ENCODE measurements around the gene DTNA. TPM values are rescaled to one million over a fixed set of nuclear protein-coding genes. Genes with fewer than 3 reads are reported as not detected.
"Not testable (repeated sequence)": the region's sequence is repeated elsewhere in the genome, so short reads cannot be mapped to it uniquely, and the experiment has no call there.

The DTNA gene
- polyA plus RNA-seq, 3 donors: 10.7 to 21.1 (median 15.2) TPM

DNA sequence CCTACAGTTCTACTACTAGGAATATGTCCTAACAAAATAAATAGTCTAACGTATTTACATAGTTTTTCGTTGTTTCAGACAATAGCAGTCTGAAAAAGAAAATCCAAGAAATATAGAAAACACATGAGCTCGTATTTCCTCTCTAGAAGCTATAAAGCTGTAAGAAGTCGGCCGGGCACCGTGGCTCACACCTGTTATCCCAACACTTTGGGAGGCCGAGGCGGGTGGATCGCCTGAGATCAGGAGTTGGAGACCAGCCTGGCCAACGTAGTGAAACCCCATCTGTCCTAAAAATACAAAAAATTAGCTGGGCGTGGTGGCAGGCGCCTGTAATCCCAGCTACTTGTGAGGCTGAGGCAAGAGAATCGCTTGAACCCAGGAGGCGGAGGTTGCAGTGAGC is 6.0 kb downstream of the DTNA start:
- not testable (repeated sequence) for H3K27ac ChIP-seq (ENCODE audit: low read depth, low read length)
- WGBS, 3 donors: 93 to 97% (median 93%) methylated on average over 14 of the region's 14 CpGs

DNA sequence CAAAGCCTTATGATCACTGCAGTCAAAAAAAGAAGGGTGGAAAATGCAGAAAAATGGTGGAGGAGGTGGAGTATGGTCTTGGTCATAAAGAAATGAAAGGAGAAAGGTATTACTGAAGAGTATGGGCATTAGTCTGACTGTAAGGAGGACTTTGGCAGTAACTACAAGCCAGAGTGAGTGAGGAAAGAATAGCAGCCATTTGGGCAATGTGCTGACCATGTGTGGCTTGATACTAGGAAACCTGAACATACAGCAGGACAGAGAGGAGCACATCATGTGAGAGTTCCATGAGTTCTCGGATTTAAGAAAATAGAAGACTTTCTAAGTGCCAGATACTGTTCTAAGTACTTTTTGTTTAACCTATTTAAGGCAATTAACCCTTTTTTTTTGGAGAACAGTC is 8.5 kb downstream of the DTNA start:
- no peak overlapping the region for H3K27ac ChIP-seq (ENCODE audit: low read depth, low read length)
- 61 to 96% (median 83%) methylated on average over 1 of the region's 1 CpG for WGBS, 3 donors

DNA sequence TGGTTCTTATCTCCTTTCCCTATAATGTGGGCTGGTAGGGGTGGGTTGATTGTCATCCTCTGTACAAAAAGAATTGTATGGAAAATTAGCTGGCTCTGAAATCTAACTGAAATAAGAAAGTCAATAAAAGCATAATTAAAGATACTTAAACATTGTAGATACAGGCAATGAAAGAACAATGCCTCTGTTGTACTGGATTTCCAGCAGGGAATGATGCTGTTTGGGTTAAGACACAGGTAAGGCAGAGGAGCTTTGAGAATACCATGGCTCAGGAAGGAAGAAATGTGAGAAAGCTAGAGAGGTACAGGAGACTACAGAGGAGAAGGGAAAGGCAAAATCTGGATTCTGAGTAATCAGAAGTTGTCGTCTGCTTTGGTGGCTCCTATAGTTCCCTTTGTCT is 10.1 kb downstream of the DTNA start:
- WGBS, 3 donors: 89 to 92% (median 92%) methylated on average over 1 of the region's 1 CpG
- H3K27ac ChIP-seq (ENCODE audit: low read depth, low read length): no peak overlapping the region

DNA sequence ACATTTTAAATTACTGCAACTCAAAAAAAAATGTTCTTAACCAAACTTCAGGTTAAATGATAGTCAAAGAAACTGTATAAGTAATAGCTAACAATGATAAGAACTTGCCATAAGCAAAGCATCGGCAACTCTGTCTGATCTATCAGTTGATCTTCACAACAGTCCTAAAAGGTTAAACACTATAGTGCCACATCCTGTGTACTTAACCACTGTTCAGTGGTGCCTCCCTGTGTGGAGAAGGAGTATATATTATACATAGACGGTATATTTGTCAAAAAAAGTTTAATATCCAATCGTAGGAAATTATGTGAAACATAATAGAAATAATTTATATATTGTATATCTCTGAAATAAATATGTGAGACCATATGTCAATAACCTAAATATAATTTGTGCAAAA is 13.0 kb downstream of the DTNA start:
- no peak overlapping the region for H3K27ac ChIP-seq (ENCODE audit: low read depth, low read length)
- 69 to 76% (median 75%) methylated on average over 3 of the region's 3 CpGs for WGBS, 3 donors

DNA sequence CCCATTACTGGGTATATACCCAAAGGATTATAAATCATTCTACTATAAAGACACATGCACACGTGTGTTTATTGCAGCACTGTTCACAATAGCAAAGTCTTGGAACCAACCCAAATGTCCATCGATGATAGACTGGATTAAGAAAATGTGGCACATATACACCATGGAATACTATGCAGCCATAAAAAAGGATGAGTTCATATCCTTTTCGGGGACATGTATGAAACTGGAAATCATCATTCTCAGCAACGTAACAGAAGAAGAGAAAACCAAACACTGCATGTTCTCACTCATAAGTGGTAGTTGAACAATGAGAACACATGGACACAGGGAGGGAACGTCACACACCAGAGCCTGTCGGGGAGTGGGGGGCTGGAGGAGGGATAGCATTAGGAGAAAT is 15.6 kb downstream of the DTNA start:
- H3K27ac ChIP-seq (ENCODE audit: low read depth, low read length): not testable (repeated sequence)
- 92 to 97% (median 93%) methylated on average over 6 of the region's 6 CpGs for WGBS, 3 donors

DNA sequence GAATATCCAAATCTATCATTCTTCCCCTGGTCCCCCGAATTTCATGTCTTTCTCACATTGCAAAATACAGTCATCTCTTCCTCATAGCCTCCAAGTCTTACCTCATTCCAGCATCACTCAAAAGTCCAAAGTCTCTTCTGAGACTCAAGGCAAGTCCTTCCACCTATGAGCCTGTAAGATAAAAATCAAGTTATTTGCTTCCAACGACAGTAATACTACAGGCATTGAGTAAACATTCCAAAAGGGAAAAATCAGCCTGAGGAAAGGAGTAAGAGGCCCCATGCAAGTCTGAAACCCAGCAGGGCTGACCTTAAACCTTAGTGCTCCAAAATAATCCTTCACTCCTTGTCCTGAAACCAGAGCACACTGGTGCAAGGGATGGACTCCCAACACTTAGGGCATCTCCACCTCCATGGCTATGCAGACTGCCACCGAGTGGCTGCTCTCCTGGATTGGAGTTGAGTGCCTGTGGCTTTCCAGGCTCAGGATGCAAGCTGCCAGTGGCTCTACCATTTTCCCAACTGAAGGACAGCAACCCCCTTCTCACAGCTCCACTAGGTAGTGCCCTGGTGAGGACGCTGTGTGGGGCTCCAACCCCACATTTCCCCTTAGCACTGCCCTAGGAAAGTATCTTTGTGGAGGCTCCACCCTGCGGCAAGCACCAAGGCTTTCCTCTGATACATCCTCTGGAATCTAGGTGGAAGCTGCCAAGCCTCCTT is 16.3 kb downstream of the DTNA start:
- H3K27ac ChIP-seq (ENCODE audit: low read depth, low read length): no peak overlapping the region
- WGBS, 3 donors: 62 to 79% (median 79%) methylated on average over 5 of the region's 5 CpGs

DNA sequence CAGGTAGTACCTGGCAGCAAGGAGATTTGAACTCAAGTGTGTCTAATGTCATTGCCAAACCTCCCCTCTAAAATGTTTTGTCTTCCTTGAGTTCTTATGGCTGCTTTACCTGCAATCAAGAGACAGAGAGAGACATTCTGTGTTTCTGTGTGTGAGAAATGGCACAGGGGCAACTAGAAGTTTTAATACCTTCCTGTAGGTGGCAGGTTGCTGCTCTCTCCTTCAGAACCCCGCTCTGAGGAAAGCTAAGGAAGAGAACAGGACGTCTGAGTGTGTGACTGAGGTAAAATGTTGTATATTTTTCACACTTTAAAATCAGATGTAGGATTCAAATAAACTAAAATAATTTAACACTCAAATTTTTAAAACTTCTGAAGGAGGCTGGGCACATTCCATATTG is 19.2 kb downstream of the DTNA start:
- 40 to 44% (median 40%) methylated on average over 2 of the region's 2 CpGs for WGBS, 3 donors

DNA sequence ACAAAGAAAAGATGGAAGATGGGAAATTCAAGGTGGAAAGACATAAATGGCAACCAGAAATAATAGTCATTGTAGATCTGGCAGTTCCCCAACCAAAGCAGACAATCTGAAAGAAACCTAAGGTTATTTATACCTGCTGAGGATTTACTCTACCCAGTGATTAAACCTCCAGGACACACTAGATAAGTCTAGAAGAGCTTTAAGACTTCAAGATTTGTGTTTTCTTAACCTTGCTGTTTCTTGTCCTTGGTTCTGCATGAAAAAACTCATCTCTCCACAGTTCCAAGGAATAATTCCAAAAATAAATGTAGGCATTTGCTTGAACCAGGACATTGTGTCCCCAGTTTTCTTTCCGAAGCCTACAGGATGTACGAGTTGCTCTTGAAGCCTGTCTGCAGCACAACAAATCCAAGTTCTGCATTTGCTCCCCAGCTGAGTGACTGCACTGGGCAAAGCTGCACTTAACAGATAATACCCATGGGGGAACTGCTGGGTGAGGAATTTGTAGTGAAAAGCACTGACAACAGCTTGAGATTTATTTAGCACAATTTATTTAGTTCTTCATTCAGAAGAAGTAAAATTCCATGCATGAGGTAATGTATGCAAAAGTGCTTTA is 19.8 kb downstream of the DTNA start:
- no peak overlapping the region for H3K27ac ChIP-seq (ENCODE audit: low read depth, low read length)
- WGBS, 3 donors: 21 to 80% (median 23%) methylated on average over 2 of the region's 2 CpGs

More for the DNA sequence above, 19.2 kb downstream of the DTNA start:
- no peak overlapping the region for H3K27ac ChIP-seq (ENCODE audit: low read depth, low read length)

DNA sequence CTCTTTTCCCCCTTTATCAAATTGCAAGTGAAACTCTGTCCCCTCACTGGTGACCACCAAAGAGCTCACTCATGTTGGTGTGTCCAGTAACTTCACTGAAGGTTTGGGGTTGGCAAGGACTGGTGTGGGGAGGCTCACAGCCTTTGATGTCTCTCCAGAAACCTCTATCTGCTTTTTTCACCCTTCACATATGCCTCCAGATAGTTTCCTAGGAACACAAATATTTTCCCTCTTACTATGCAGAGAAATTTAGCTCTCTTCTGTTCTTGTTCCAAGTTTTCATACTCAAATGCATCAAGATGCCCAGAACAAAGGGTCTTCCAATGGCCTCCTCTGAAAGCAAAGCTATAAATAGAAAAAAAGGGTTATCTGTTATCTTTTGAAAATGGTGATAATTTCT is 20.7 kb downstream of the DTNA start:
- H3K27ac ChIP-seq (ENCODE audit: low read depth, low read length): no peak overlapping the region

DNA sequence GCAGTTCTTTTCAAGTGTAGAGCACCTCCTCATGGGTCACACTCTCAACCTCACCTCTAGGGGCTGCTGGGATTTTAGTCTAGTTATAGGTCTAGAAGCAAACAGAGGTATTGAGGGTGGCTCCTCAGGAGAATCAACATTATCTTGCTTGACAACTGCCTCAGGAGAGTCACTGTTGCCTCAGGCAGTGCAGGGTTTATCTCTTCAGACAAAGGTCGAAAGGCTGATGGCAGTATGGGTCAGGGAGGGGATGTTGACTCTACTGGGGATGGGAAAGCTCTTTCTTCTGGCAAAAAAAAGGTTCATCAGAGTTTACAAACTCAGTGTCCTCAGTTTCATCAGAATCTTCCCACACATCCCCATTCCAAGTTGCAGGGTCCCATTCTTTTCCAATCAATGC is 24.0 kb downstream of the DTNA start:
- WGBS, 3 donors: 50 to 77% (median 67%) methylated on average over 1 of the region's 1 CpG
- H3K27ac ChIP-seq (ENCODE audit: low read depth, low read length): no peak overlapping the region

DNA sequence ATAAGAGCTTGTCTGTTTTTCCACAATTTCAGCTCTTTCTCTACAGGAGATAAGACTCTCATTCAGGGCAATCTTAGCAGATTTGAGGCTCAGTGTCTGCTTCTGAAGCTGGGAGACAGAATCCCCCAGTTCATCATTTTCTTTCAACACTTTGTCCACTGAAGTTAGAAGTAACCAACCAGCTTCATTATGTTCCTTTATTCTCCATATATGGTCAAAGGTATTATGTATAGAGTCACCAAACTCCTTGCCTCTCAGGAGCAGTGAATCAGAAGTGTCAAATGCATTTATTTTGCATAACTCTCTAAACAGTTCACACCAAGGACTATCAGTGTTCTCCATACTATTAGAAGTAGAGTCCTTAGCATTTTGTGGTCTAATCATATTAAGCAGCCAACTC is 24.4 kb downstream of the DTNA start:
- not testable (repeated sequence) for H3K27ac ChIP-seq (ENCODE audit: low read depth, low read length)

DNA sequence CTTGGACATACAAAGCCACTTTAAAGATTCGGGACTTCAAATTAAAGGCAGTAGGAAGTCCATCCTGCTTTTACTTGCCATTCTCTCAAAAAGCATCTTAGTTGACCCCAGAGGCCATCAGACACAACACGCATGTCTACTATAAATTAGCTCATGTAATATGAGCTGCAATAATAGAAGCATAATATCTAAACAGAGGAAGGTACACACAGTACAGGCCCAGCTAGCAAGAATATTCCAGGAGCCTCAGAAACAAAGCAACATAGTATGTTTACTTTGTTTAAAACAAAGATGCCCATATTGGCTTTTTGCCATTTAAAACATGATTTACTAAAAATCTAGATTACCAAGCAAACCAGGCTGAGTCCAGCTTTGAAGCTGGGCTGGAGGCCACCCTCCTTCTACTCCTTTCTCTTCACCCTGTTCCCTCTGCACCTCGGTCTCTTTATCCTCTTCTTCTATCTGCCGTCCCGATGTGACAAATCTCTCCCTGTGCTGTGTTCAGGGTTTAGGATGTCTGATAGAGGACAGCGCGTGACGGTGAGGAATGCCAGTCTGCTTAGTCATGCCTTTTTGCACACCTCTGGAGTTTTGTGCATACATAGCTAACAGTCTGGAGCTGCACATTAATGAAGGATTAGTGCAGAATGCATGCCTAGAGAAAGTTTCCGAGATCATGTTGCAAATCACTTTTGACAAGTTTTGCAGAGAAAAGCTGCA is 28.2 kb downstream of the DTNA start:
- H3K27ac ChIP-seq (ENCODE audit: low read depth, low read length): no peak overlapping the region
- 55 to 72% (median 59%) methylated on average over 9 of the region's 9 CpGs for WGBS, 3 donors

DNA sequence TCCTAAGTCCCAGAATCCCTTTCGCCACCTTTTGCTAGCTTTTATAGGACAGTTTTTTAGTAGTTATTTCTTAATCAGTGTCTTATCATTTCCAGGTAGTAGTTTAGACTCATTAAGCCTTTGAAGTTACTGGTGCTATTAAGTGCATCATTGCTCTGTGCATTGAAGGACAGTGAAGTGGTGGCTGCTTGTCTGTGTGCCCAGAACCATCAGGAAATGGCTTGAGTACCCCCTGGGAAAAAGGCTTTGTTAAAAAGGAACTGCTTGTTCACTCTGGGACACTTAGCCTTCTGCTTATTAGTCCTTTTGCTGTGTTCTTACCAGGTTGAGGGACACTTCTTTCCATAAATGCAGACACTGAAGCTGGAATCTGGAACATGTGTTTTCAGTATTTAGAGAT is 30.0 kb downstream of the DTNA start:
- WGBS, 3 donors: 90 to 98% (median 92%) methylated on average over 1 of the region's 1 CpG
- no peak overlapping the region for H3K27ac ChIP-seq (ENCODE audit: low read depth, low read length)

DNA sequence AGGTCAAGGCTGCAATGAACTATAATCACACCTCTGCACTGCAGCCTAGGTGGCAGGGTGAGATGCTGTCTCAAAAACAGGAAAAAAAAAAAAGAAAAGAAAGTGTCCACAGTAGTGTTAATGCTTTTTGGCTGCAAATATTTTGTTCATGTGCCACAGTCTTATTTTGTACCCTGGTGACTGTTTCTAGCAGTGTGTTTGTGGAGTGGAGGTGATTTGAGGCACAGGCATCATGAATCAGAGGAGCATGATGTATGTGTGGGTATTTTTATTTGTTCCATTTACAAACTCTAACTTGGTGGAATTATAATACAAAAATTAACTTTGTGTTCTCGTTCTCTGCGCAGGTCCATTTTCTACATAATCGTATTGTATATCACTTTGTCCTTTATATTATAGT is 30.6 kb downstream of the DTNA start:
- H3K27ac ChIP-seq (ENCODE audit: low read depth, low read length): no peak overlapping the region
- 78 to 98% (median 91%) methylated on average over 3 of the region's 3 CpGs for WGBS, 3 donors

DNA sequence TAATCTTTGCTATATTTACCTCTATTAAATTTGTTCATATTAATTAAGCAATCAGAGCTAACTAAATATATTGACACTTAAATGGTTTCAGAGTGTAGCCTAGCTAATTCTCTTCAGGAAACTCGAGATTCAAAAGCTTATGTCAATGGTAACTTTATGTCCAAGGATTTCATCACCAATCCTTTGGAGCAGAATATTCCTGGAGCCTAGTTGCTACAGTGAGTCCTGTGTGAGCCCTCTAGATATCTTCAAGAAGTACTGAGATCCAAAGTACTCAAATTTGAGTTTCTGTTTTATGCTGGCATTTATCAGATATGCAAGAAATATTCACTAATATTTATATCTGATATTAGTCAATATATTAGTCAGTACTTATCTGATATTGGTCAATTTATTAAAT is 31.3 kb downstream of the DTNA start:
- WGBS, 3 donors: 67 to 83% (median 70%) methylated on average over 1 of the region's 1 CpG
- no peak overlapping the region for H3K27ac ChIP-seq (ENCODE audit: low read depth, low read length)

DNA sequence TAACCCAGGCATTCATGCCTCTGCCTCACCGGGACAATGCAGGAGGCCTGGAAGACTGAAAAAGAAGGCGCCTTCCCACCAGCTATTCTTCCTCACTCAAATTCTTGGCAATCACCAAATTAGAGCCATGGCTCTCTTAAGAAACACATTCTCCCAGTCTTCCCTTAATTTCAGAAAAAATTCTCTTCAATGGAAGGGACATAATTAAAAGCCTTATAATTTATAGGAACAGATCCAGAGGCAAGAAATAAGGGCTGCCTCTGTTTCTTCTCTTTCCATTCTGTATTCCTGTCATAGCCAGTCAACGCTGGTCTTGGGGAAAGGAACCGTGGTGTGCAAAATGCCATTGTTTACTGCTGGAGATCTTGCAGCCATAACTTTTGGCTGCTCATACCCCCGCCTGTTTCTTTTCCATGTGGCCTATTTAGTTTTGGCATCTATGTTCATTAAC is 32.8 kb downstream of the DTNA start:
- WGBS, 3 donors: 67 to 88% (median 78%) methylated on average over 5 of the region's 5 CpGs
- H3K27ac ChIP-seq (ENCODE audit: low read depth, low read length): no peak overlapping the region

DNA sequence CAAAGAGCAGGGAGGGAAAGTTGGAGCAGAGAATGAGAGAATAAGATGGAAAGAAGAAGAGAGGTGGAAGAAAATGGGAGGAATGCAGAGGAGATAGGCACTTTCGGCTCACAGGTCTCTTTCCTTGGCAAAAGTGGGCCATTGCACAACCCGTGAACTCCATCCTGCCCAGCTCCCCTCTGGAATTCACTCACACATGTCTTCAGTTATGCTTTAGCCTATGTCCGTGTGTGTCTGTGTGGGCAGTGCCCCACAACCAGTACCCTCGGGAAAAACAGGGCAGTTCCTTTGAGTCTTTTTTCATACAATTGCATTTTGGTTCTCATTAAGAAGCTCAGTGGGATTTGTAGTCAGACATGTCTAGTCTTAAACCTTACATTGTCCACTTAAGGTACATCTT is 34.5 kb downstream of the DTNA start:
- H3K27ac ChIP-seq (ENCODE audit: low read depth, low read length): no peak overlapping the region
- 71 to 95% (median 80%) methylated on average over 4 of the region's 4 CpGs for WGBS, 3 donors

DNA sequence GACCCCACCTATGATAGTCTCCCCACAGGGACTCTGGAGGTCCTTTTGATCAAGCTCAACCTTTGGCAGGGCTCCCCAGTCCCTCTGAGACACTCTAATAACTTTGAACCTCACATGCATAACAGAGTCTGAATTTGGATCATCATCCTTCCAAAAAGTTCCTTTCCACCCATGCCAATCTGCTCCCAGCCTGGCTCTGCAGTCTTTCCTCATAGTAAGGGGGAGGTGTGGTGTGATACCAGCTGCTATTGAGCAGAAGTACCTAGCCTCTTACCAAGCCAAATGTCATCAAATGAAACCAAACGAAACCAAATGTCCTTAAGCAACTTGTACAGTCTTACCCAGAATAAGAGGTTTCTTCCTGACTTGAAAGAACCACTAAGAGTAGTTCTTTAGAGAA is 36.5 kb downstream of the DTNA start:
- H3K27ac ChIP-seq (ENCODE audit: low read depth, low read length): no peak overlapping the region
- WGBS, 3 donors: 77 to 80% (median 79%) methylated on average over 1 of the region's 1 CpG

DNA sequence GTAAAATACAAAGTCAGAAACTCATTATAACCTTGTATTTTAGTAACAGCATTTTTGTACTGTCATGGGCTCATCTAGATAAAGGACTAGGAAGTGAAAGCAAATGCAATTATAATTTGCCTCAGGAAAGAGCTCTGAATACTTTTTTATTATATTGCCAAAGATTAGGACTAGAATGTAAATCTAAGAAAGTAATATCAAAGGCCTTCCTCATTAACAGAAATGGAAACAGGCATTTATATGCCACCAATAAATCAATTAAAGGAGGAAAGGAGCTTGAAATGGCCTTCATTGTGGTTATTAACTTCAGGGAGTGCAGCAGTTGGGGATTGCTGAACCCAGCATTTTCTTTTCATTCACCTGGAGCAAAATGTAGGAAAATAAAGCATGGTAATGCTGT is 39.6 kb downstream of the DTNA start:
- no peak overlapping the region for H3K27ac ChIP-seq (ENCODE audit: low read depth, low read length)

DNA sequence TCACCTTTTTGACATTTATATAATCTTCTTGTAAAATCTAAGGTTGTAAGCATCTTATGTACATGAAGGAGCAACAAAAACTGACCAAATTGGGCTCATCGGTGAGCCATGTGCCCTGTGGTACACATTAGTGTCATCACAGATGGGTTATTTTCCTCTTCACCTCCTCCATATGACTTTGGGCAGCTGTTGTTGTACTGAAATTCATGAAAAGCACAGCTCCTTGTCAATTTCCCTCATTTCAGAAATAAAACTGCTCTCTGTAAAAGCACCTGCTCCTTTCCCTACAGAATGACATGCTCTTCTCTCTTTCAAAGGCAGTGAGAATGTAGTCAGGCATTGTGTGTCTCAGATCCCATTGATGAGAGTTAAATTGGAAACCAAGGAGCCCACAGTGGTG is 42.0 kb downstream of the DTNA start:
- WGBS, 3 donors: 91 to 100% (median 96%) methylated on average over 1 of the region's 1 CpG

More for the DNA sequence above, 42.0 kb downstream of the DTNA start:
- no peak overlapping the region for H3K27ac ChIP-seq (ENCODE audit: low read depth, low read length)

Data from adipose tissue (tissue), 3 donors.